HG03103 (cell line): Measurements from ENCODE around the gene GAS6.
"Not testable (repeated sequence)": the region's sequence is repeated elsewhere in the genome, so short reads cannot be mapped to it uniquely, and the experiment has no call there.

Source experiments
- ATAC-seq: cut with Tn5 transposase; IDR thresholded peaks from one replicate; pipeline ENCODE4 v1.9.1; 2021; ENCODE audit warnings: low read depth; ENCODE audit not compliant: unreplicated experiment

GAS6 gene

GRCh38 chr13:113874579-113875428, 10.9 kb upstream of the GAS6 start:
- ATAC-seq: no peak

GRCh38 chr13:113874177-113874576, 10.3 kb upstream of the GAS6 start:
- ATAC-seq: no peak

- ATAC-seq: no peak
Observed at GRCh38 chr13:113869263-113869662, 5.4 kb upstream of the GAS6 start.

- ATAC-seq: not testable (repeated sequence)
Observed at GRCh38 chr13:113867913-113868312, 4.0 kb upstream of the GAS6 start.

- ATAC-seq: no peak
Observed at GRCh38 chr13:113865427-113865826, 1.6 kb upstream of the GAS6 start.

GRCh38 chr13:113864273-113864890, 506 bp upstream of the GAS6 start:
- no peak for ATAC-seq

GRCh38 chr13:113862931-113863523, 849 bp downstream of the GAS6 start:
- ATAC-seq: peak; percentile 50

GRCh38 chr13:113862191-113862930, 1.5 kb downstream of the GAS6 start:
- ATAC-seq: no peak

GRCh38 chr13:113861433-113862030, 2.3 kb downstream of the GAS6 start:
- ATAC-seq: no peak

- no peak for ATAC-seq
Observed at GRCh38 chr13:113860665-113861432, 3.0 kb downstream of the GAS6 start.

- ATAC-seq: no peak
Observed at GRCh38 chr13:113860051-113860664, 3.7 kb downstream of the GAS6 start.

GRCh38 chr13:113859311-113860050, 4.4 kb downstream of the GAS6 start:
- no peak for ATAC-seq

GRCh38 chr13:113857531-113858195, 6.2 kb downstream of the GAS6 start:
- ATAC-seq: no peak

- no peak for ATAC-seq
Observed at GRCh38 chr13:113856716-113857065, 7.2 kb downstream of the GAS6 start.

GRCh38 chr13:113855931-113856715, 7.8 kb downstream of the GAS6 start:
- ATAC-seq: no peak

GRCh38 chr13:113855012-113855921, 8.6 kb downstream of the GAS6 start:
- no peak for ATAC-seq
